Skin of body (tissue), 2 donors: ENCODE results near the gene BAIAP2. TPM values are rescaled to one million over a fixed set of nuclear protein-coding genes. Genes with fewer than 3 reads are reported as not detected.

ENCODE experiments used
- DNase-seq: peaks from one replicate; lab custom pipeline; 2025; lab: John Stamatoyannopoulos, UW
- total RNA-seq: library from RNA; depleted of rRNA; stranded (reverse); fragments of >200 nt; gene quantifications from one replicate; pipeline ENCODE4 v1.2.3, GENCODE V29; 2014

Gene BAIAP2
- total RNA-seq, 1 donor from 2014 or later = 34.6 TPM

DNA sequence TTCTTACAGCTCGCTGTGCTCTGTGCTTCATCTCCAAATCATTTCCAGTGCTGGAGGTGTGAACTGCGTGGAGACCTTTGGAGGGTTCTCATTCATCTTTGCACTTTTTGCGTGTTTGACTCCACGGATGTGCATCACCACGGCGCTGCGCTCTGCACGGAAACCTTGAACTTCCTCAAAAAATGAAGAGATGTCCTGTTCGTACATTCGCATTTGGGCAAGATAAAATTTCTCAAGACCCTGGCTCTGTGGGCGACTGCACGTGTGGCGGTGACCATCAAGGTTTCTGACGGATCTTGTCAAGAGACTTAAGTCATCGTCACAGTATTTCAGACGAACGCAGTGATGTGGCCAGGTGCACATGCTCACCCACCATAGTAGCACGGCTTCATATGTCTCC, 120.0 kb downstream of the BAIAP2 start:
- no peak for DNase-seq

DNA sequence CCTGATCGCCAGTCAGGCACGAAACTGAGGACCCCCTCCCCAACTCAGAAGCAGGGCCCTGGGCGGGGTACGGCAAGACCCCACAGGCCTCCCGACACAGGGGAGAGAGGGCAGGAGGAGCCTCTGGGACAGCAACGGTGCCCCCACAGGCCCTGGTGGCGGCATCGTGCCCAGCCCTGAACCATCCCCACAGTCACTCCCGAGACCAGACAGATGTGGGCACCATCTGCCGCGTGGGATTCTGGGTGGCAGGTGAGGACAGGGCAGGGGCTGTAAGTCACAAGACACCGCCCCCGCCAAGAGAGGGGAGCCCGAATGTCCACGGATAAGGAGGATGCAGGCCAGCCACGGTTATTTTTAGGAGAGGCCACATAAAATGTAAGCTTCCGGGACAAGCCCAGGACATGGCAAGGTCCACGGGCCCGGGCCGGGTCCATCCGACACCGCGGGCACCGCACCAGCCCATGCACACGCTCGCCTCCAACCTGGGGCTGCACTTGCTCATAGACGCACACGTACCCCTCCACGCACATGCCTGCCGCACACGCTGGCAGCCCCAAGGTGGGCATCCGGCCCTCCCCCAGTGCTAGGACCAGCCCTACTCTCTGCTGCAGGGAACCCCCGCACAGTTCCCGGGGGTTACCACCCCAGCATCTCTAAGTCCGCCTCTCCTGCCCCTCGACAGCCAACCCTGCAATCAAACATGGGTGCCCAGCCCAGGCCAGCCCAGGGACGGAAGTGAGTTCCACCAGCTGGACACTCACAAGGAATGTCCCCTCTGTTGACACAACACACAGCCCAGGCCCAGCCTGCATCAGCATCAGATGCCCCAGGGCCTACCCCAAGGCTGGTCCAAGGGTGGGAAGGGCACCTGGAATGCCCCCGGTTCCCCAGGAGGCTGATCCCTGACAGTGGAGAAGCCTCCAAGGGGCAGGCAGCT, 122.2 kb downstream of the BAIAP2 start:
- no peak for DNase-seq

DNA sequence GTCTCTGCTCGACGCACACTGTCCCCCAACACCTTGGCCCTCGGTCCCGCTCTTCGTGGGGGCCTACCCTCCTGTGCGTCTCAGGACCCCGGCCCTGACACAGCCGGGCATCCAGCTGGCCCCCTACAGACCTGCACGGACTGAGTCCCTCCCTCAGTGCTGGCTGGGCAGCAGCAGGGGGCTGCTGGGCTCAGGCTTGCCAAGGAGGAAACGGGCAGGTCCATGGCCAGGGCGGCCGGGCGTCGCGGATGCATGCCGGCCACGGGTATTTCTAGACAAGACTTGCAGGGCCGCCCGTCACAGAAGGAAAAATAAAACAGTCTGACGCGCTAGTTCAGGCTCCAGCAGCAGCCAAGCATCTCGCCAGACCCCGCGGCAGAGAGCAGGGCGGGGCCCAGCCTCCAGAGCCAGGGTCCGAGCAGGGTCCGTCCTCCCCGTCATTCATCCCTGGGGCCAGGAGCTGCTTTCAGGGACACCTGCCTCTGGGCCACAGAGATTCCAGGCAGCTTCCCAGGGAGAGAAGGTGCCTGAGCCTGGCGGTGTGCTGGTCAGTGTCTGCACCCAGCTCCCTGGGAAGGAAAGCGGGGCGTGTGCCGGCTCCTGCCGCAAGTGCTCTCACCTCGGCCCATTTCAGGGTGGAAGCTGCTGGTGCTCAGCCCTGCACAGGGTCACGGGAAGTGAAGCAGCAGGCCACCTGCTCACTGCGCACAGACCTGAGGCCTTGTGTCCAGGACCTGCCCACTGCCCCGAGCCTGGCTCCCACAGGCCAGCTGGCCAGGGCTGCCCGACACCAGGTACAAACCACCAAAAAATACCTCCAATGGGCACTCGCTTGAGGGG, 123.1 kb downstream of the BAIAP2 start:
- no peak for DNase-seq

DNA sequence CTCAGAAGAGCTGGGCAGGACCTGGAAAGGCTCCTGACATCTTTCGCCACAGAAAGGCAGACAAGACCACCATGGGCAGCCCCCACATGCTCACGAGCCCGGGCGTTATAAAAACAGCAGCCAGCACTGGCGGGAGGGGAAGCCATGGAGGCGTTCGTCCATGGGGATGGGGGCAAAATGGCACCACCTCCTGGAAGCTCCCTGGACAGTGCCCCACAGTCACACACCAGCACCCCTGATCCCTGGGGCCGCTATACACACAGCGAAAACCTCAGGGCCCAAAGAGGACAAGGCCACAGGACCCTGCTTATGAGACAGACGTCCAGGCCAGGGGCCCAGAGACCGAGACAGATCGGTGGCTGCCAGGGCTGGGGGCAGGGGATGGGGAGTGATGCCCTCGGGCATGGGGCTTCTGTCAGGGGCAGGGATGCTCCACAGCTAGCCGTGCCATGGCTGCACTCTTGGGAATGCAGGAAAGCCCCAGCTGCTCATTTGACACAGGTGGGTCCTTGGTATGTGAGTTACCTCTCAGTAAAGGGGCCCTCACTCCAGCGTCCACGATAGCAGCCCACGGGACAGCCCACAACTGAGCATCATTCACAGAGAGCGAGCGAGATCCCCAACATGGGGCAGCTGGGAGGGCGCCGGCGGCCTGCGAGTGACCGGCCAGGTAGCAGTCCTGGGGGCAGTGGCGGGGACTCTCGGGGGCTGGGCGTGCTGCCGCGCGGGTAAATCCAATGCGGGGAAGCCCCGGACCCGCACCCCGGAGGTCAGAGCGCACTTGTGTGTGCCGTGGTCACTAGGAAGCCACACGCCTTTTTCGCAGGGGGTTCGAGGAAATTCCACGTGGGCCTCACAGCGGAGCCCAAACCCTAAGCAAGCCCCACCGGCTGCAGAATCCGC, 124.0 kb downstream of the BAIAP2 start:
- no peak for DNase-seq

DNA sequence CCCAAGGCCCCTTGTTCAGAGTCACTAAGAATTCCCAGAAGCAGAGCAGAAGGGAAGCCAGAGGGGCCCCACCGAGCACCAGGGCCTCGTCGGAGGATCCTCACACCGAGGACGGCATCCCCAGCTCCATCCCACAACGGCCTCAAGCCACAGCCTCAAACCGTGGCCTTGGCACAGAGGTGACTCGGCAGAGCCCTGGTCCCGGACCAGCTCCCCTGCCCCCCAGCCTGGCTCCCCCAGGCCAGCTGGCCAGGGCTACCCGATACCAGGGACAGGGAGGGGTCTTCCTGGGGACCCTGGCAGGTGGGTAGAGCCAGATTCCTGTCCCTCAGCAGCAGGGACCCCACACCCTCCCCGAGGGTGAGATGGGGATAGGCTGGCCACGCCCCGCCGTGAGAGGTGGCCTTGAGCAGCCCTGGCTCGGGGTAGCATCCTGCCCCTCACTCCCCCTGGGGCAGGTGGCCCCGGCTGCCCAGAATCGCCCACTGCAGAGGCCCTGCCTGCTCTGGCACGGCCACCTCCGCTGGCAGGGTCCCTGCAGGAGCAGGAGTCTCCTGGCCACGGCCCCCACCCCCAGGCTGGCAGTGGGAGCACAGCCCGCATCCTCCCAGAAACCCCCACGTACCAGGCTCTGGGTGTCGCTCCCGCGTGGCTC, 124.8 kb downstream of the BAIAP2 start:
- no peak for DNase-seq

DNA sequence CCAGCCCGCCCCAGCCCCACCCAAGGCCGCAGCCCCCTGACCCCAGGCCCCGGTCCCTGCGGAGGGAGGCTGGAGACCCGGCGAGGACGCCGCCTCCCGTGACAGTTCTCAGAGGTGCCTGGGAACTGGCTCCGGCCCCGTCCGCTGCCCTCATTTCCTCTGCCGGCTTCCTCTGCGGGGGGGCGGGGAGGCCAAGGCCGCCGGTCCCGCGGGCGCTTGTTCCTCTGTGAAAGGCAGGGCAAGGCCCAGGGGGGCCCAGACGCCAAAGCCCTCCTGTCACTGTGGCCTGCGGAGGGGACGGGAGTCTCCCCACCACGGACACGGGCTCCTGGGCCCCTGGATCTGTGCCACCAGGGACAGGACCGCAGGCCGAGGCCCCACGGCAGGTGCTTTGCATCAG, 125.4 kb downstream of the BAIAP2 start:
- no peak for DNase-seq

DNA sequence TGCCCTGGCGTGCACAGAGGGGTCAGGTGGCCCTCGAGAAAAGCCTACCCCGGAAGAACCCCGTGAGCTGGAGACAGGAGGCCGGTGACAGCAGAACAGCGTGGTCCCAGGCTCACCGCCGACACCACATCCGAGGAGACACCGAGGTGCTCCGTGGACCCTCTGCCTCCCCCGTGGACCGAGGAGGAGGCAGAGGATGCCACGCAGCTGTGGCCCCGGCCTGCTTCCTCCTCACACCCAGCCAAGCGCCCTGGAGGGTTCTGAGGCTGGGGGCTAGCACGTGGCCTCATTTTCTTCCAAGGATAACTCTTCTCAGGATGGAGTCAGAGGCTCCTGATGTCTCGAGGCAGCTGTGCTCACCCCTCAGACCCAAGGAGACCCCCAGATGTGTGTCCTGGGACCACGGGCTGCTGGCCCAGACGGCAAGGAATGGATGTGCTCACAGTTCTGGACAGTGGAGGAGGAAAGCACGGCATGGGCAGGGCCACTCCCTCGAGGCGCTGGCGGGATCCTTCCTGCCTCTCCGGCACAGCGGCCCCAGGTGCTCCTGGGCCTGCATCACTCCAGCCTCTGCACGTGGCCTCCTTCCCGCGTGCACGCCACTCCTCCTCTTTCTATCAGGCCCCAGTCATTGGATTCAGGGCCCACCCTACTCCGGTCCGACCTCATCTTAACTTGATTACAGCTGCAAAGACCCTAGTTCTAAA, 125.9 kb downstream of the BAIAP2 start:
- no peak for DNase-seq

DNA sequence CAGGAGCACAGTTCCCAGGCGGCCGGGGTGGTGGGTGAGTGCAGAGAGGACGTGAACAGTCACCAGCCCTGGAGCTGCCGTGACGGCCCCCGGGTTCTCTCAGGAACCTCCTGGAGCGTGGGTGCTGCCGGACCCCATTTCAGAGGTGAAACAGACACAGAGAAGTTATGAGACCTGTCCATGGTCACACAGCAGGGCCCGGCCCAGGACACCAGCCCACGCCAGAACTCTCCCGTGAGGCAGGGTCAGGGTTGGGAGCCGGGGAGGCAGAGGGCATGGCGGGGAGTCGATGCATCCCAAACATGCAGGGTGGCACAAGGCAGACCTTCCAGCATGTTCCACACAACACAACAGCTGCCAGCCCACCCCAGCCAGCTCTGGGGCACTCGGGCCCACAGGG, 126.6 kb downstream of the BAIAP2 start:
- DNase-seq = no peak

DNA sequence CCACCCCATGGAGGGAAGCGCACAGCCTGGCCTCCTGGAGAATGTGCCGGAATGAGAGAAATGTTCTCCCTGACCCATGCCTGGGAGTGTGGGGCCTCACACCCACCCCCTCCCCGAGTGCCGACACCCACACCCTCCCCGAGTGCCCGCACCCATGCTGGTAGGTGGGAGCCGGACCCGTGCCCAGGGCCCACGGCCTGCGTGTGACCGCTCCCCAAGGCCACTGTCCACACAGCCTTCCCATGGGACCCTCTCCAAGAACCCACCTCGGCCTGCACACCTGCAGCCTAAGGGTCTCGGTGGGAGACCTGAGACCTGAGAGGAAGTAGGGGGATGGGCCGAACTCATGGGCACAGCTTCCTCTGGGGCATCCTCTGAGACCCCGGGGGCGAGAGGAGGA, 127.0 kb downstream of the BAIAP2 start:
- no peak for DNase-seq

DNA sequence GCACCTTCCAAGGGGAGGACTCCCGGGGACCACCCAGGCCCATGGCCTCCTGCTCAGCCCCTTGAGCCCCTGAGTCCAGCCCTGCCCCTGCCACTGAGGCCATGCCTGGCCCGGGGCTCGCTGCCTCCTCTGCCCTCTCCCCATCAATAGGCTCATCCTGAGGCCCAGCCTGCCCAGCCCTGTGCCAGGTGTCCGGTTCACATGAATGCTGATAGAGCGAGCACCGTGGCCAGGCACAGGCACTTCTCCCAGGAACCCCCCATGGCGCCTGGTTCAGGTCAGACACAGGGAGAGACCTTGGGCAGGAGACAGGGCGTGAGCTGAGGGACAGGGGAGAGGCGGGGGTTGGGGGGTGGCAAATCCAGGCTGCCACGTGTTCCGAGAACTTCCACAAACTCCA, 127.5 kb downstream of the BAIAP2 start:
- no peak for DNase-seq

DNA sequence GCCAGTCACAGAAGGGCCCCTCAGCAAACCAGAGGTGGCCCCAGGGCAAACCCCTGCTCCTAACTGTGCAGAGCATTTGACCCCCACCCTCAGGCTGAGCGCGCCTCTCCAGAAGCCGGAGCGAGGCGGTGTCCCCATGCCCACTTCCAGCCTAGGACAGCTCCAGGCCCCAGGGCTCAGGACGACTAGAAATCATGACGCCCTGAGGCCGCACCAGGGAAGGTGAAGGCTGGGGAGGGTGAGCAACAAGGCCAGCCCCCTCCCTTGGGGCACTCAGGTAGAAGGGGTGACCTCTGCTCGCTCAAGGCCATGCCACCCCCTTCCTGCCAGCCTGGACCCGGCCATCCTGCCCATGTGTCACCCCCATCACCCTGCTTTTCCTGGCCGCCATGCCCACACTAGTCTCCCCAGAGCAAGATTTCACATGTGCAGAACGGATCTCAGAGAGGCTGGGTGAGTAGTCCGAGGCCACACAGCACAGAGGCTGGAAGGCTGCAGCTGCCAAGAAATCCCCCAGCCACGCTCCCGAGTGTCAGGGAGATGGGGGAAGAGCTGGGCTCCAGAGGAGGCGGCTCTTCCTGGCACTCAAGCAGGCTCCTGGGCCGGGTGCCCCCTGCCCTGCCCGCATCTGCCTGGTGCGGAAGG, 128.2 kb downstream of the BAIAP2 start:
- no peak for DNase-seq

DNA sequence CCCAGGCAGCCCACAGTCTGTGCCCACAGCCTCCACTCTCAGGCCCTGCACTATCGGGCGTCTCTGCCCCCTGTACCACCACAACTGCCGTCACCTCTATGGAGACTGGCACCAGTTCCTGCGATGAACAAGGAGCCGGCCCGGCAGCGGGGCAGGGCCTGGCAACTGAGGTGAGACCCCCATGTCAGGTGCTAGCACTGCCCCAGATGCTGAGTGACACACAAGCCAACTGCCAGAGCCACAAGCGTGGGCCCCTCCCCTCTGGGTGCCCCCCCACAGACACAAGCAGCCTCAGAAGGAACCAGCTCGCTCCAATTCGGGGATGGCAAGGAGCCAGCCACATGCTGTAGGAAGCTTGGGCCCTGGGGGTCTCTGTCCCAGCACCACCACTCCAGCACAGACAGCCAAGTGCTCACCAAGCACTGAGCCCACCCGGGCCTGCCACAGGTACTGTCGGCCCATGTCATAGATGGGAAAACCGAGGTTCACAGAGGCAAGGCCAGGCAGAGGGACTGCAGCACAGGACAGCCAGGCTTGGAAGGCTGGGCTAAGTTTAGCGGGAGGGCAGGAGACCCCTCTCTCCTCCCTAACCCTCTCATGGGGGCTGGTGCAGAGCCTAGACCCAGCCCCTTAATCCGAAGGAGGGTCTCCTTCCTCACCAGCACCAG, 128.9 kb downstream of the BAIAP2 start:
- DNase-seq = no peak

DNA sequence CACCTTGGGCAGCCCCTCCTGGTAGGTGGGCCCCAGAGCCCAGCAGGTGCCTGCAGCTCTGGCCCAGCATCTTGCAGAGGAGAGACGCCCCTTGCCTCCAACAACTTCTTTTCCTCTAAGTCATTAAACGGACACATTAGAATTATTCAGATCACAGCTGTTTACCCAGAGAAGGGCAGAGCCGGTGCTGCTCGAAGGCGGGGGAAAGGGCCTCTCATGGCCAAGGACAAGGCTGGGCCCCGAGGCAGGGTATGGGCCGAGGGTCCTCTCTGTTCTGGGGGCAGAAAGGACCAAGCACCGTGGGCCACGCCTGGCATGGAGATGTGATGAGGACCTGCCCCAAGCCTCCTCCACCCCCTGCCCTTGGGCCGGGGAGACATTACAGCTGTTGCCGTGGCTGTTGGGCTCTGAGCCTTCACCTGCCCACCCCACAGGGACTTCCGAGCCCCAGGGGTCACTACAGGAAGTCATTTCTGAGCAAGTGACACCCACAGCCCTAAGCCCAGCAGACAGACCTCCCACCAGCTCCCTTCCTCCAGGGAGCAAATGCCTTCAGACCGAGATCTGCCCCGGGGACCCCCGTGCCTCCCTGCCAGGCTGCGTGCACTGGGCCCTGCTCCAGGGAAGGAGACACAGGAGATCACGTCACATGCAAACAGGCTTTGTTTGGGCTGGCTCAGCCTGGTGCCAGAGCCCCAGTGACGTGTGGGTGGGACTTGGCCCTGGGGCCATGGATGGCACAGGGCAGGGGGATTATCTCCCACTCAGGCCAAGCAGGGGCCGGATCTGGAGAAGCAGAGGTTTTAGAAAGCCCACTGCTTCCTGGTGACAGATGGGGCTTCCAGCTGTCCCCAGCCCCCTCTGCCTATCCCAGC, 129.7 kb downstream of the BAIAP2 start:
- DNase-seq = no peak

DNA sequence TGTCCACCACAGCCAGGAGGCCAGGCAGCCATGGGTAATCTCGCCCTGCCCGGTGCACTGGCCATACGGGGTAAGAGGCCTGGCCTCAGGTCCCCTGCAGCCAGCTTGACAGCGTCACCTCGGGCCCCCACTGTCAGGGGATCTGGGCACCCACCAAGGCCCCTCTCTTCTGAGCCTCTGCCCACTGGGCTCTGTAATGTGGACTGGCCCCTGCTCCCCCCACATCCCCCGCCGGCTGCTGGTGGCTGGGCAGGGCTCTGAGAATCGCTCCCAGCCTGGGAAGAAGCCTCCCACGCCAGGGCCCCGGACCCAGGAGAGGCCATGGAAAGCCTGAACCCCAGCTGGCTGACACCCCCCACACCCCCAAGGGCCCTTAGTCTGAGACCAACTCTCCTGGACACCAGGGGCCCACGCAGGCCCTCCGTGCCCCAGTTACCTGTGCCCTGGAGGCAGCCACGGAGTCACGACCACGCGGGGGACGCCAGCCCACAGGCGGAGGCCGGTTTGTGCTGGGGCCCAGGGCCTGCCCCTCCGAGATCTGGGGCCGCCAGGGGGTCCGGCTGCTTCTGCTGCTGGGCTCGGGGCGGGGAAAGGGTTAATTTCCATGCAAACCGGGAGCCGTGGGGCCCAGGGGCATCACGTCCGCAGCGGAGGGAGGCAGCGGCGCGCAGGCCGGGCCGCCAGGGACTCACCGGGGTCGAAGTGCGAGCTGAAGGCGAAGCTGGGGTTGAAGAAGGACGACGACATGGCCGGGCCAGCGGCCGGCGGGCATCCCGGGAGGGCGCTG, 130.5 kb downstream of the BAIAP2 start, which contains the start of gene PVALEF:
TSS of gene PVALEF (plus strand) at position 262 of the 787 bp plus-strand sequence. CDS start 15,720 bp downstream, outside the sequence.
- DNase-seq = no peak

DNA sequence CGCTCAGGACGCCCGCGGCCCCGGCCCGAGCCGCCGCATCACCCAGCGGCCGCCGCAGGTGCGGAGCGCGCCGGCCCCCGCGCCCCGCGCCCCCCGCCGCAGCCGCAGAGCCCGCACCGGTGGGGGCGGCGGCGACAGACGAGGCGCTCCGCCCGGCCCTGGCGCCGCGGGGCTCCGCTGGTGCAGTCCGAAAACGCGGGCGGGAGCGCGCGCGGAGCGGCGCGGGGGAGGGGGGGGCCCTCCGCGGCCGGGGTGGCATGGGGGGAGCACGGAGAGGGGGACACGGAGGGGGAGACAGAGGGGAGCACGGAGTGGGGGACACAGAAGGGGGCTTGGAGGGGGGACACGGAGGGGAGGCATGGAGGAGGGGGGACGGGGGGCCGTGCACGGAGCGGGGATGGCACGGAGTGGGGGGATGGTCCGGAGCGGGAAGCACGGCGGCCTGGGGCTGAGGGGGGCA, 131.1 kb downstream of the BAIAP2 start, which contains the start of gene AATK:
TSS of gene AATK (minus strand) at position 189 of the 460 bp plus-strand sequence. CDS start 229 bp downstream, outside the sequence.
- no peak for DNase-seq
